NB4 (cell line): Measurements from ENCODE around the gene STAM.

ENCODE experiments used
- DNase-seq: peaks from one replicate; pipeline ENCODE4 v3.0.0; 2010; ENCODE audit warnings: low read depth
- H3K4me3 ChIP-seq: one replicate; pipeline ENCODE4 v1.5.1; 2011; ENCODE audit warnings: mild to moderate bottlenecking, low read depth, low read length, moderate library complexity
- CTCF ChIP-seq: IDR thresholded peaks from one replicate; pipeline ENCODE4 v1.5.1; 2012; ENCODE audit warnings: low read depth, low read length
- MAX ChIP-seq: IDR thresholded peaks from 2 replicates; pipeline ENCODE4 v1.6.1; 2011; ENCODE audit warnings: low read depth, low read length
- MYC ChIP-seq: IDR thresholded peaks from 2 replicates; pipeline ENCODE4 v1.6.1; 2011; ENCODE audit warnings: low read depth, low read length
- POLR2A ChIP-seq: IDR thresholded peaks from 2 replicates; pipeline ENCODE4 v1.6.1; 2011; ENCODE audit warnings: mild to moderate bottlenecking; ENCODE audit not compliant: insufficient read length; ENCODE audit errors: extremely low read depth

The STAM gene

GRCh38 chr10:17735166-17735941 lies 91.4 kb downstream of the STAM start:
- no peak overlapping the region for H3K4me3 ChIP-seq
- no peak for DNase-seq
- TF ChIP-seq MYC (no peak), POLR2A (no peak), CTCF (no peak)

GRCh38 chr10:17736223-17736622 lies 92.3 kb downstream of the STAM start:
- TF ChIP-seq POLR2A (no peak), CTCF (no peak), MYC (no peak)
- H3K4me3 ChIP-seq: no peak overlapping the region
- DNase-seq: no peak

- DNase-seq: peak; percentile 30
- H3K4me3 ChIP-seq: no peak overlapping the region
- TF ChIP-seq CTCF (peak; percentile 13), MAX (no peak), POLR2A (no peak)
Observed at GRCh38 chr10:17737027-17737965, 93.3 kb downstream of the STAM start.

- no peak overlapping the region for H3K4me3 ChIP-seq
- DNase-seq: no peak
- TF ChIP-seq CTCF (no peak), MAX (no peak), POLR2A (no peak), MYC (no peak)
Observed at GRCh38 chr10:17740668-17741067, 96.7 kb downstream of the STAM start.

GRCh38 chr10:17742918-17743317 lies 99.0 kb downstream of the STAM start:
- H3K4me3 ChIP-seq: no peak overlapping the region
- TF ChIP-seq MAX (no peak), MYC (no peak), CTCF (peak; percentile 58)
- DNase-seq: peak; percentile 56
